Osteoblast (primary cell): ENCODE results near the gene DDX41. TPM values are rescaled to one million over a fixed set of nuclear protein-coding genes. Genes with fewer than 3 reads are reported as not detected.
A peak's percentile ranks its signal among the peaks of the same experiment; 100 is the strongest.

Experiments
- DNase-seq: peaks from one replicate; pipeline ENCODE4 v3.0.0; 2011; ENCODE audit warnings: low spot score, mixed read lengths; ENCODE audit not compliant: insufficient read length; ENCODE audit errors: missing footprints
- H2AFZ ChIP-seq: 2 replicates; pipeline ENCODE4 v1.6.0; 2011; ENCODE audit warnings: mild to moderate bottlenecking, low read length
- H3K27ac ChIP-seq: 2 replicates; pipeline ENCODE4 v1.5.1; 2011; ENCODE audit warnings: mild to moderate bottlenecking, low read depth, low read length, moderate library complexity
- H3K27me3 ChIP-seq: 2 replicates; pipeline ENCODE4 v1.6.0; 2012; ENCODE audit warnings: mild to moderate bottlenecking, control low read depth, inconsistent platforms, low read length, moderate library complexity; ENCODE audit not compliant: insufficient read depth
- H3K36me3 ChIP-seq: 2 replicates; pipeline ENCODE4 v1.5.1; 2011; ENCODE audit warnings: mild to moderate bottlenecking, low read length, control low read depth, moderate library complexity; ENCODE audit not compliant: insufficient read depth
- H3K4me1 ChIP-seq: 2 replicates; pipeline ENCODE4 v1.5.1; 2011; ENCODE audit warnings: mild to moderate bottlenecking, low read length, control low read depth, moderate library complexity; ENCODE audit not compliant: insufficient read depth
- H3K4me2 ChIP-seq: 2 replicates; pipeline ENCODE4 v1.6.0; 2011; ENCODE audit warnings: mild to moderate bottlenecking, low read length; ENCODE audit not compliant: insufficient read depth
- H3K4me3 ChIP-seq: fragments of 200-600 bp; sonication (generic); 3 replicates; pipeline ENCODE4 v1.5.1; 2012; ENCODE audit warnings: mild to moderate bottlenecking, low read length, inconsistent platforms; ENCODE audit not compliant: insufficient read depth
- H3K79me2 ChIP-seq: 2 replicates; pipeline ENCODE4 v1.6.0; 2012; ENCODE audit warnings: mild to moderate bottlenecking, low read length, control low read depth, inconsistent platforms; ENCODE audit not compliant: insufficient read depth
- H3K9me3 ChIP-seq: 2 replicates; pipeline ENCODE4 v1.5.1; 2011; ENCODE audit warnings: low read depth, low read length, control low read depth
- H4K20me1 ChIP-seq: 2 replicates; pipeline ENCODE4 v1.6.0; 2012; ENCODE audit warnings: mild to moderate bottlenecking, low read length, control low read depth; ENCODE audit not compliant: insufficient read depth
- total RNA-seq: library from RNA; depleted of rRNA; stranded (reverse); fragments of >200 nt; gene quantifications from 2 replicates; pipeline ENCODE4 v1.2.3, GENCODE V29; 2012
- TF ChIP-seq, protein P1 (sequence below): IDR thresholded peaks from 2 replicates; pipeline ENCODE4 v1.5.1; 2011; ENCODE audit warnings: mild to moderate bottlenecking, low read depth, low read length, moderate library complexity; ENCODE audit errors: extremely low read depth

DDX41 gene
- total RNA-seq, 1 donor = 68.4 TPM

DNA sequence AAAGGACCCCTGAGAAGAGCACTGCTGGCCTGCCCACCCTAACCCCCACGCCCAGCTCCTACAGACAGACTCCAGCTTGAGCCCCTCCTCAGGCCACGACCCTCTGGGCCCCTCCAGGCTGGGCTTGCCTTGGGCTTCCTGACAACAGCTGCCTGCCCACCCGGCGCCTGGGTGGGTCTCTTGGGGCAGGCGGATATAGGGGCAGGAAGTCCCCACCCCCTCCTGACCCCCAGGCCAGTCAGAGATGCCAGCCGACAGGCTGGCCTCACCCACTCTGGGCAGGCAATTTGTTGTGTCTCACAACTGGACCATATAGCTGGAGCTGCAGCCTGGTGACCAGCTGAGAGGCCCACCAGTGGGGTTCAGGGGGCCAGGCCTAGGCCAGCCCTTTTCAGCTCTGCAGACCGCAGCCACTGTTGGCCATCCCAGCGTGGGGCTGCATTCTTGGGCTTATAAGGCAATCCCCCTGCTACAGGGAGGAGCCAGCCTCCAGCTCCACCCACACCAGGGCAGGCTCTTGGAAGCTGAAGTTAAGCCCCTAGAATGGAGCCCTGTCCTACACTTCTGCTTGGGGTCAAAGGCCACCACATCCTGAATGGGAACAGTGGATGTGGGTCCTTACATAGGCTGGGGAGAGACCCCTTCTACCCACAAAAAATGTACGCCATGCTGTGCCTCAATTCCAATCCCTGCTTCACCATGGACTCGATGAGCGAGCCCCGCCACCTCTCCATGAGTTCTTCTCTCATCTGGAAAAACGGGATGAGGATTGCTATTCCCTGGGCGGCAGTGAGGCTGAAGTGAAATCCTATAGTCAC, 21.3 kb downstream of the DDX41 start:
- Histone ChIP-seq H4K20me1 (peaks cover 55% of the 10 kb centered on the region), H3K4me1 (peaks cover 49% of the 10 kb centered on the region), H3K4me2 (peak overlapping the region; percentile 91), H3K36me3 (peaks cover 46% of the 10 kb centered on the region), H3K79me2 (peaks cover 56% of the 10 kb centered on the region), H3K4me3 (peak overlapping the region; percentile 91), H3K27ac (peak overlapping the region; percentile 78), H3K9me3 (no peaks in the 10 kb centered on the region), H2AFZ (no peak overlapping the region), H3K27me3 (no peaks in the 10 kb centered on the region)
- peak; percentile 98 for DNase-seq
- TF ChIP-seq, protein P1, sequence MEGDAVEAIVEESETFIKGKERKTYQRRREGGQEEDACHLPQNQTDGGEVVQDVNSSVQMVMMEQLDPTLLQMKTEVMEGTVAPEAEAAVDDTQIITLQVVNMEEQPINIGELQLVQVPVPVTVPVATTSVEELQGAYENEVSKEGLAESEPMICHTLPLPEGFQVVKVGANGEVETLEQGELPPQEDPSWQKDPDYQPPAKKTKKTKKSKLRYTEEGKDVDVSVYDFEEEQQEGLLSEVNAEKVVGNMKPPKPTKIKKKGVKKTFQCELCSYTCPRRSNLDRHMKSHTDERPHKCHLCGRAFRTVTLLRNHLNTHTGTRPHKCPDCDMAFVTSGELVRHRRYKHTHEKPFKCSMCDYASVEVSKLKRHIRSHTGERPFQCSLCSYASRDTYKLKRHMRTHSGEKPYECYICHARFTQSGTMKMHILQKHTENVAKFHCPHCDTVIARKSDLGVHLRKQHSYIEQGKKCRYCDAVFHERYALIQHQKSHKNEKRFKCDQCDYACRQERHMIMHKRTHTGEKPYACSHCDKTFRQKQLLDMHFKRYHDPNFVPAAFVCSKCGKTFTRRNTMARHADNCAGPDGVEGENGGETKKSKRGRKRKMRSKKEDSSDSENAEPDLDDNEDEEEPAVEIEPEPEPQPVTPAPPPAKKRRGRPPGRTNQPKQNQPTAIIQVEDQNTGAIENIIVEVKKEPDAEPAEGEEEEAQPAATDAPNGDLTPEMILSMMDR = no peak

DNA sequence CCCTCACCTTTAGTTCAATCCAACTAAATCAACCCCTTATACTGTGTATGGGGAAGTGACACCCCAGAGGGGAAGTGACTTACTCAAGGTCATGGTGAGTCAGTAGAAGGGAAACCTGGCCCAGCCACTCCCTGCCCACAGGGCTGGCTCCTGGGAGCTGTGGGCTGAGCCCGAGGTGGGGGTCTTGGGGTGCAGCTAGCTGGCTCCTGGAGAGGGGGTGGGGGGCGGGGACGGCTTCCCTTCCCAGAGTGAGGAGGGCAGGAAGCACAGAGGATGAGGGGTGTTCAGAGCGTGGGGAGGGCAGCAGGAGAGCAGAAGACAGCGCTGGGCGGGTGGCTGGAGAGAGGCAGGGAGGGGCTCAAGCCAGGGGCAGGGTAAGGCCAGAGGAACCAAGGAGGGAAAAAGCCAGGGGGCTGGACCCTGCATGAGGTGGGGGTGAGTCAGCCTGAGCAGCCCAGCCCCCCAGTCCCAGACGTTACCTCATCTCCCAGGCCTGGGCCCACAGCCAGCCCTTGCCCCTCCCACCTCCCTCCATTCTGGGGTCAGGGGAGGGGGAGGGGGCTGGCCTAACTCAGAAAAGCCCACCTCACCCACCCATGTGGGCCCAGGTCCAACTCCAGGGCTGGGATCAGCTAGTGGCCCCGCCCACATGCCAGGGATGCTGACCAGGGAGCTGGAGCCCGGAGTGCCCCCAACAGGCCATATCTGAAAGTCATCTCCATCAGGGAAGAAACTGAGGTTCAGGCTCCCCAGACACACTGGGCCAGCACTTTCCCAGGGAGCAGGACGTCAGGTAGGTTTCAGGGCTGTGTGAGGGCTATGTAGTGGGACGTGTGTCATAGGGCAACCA, 22.2 kb downstream of the DDX41 start:
- Histone ChIP-seq H3K36me3 (peaks cover 55% of the 10 kb centered on the region), H3K27ac (peak overlapping the region; percentile 78), H3K27me3 (no peaks in the 10 kb centered on the region), H3K79me2 (peaks cover 64% of the 10 kb centered on the region), H2AFZ (no peak overlapping the region), H4K20me1 (peaks cover 64% of the 10 kb centered on the region), H3K4me2 (peak overlapping the region; percentile 91), H3K4me3 (peak overlapping the region; percentile 91), H3K4me1 (peaks cover 51% of the 10 kb centered on the region), H3K9me3 (no peaks in the 10 kb centered on the region)
- peak; percentile 100 for DNase-seq
- TF ChIP-seq, protein P1 = peak; percentile 46

DNA sequence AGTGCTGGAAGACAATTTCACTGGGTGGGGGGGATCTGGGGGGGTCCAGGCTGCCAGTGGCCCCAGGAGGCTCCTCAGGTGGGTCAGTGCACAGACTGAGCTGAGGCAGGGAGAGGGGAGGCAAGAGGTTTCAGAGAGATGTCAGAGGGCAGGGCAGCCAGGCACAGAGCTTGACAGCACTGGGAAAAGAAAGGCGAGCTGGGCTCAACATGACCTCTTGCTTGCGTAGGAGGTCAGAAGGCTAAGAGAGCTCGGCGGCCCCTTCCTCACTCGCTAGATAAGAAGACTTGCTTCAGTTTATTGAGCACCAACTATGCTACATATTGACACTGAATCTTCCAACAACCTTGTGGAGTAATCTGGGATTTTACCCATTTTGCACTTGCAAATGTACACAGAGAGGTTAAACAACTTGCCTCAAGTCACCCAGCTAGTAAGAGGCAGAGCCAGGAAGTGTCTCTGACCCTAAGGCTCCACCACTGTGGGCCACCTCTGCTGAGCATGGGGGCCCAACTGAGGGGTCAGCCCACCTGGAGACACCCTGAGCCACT, 22.9 kb downstream of the DDX41 start:
- H3K4me2 ChIP-seq = peak overlapping the region; percentile 91
- H3K27ac ChIP-seq = peak overlapping the region; percentile 78
- DNase-seq = no peak
- peaks cover 62% of the 10 kb centered on the region for H3K36me3 ChIP-seq
- TF ChIP-seq, protein P1 = no peak
- no peaks in the 10 kb centered on the region for H3K27me3 ChIP-seq
- H4K20me1 ChIP-seq = peaks cover 71% of the 10 kb centered on the region
- H3K4me3 ChIP-seq = peak overlapping the region; percentile 36
- no peak overlapping the region for H2AFZ ChIP-seq
- no peaks in the 10 kb centered on the region for H3K9me3 ChIP-seq
- peaks cover 51% of the 10 kb centered on the region for H3K4me1 ChIP-seq
- peaks cover 67% of the 10 kb centered on the region for H3K79me2 ChIP-seq
